ENCODE results near the gene TCTN1.
"Not testable (repeated sequence)": the region's sequence is repeated elsewhere in the genome, so short reads cannot be mapped to it uniquely, and the experiment has no call there.

The TCTN1 gene

DNA sequence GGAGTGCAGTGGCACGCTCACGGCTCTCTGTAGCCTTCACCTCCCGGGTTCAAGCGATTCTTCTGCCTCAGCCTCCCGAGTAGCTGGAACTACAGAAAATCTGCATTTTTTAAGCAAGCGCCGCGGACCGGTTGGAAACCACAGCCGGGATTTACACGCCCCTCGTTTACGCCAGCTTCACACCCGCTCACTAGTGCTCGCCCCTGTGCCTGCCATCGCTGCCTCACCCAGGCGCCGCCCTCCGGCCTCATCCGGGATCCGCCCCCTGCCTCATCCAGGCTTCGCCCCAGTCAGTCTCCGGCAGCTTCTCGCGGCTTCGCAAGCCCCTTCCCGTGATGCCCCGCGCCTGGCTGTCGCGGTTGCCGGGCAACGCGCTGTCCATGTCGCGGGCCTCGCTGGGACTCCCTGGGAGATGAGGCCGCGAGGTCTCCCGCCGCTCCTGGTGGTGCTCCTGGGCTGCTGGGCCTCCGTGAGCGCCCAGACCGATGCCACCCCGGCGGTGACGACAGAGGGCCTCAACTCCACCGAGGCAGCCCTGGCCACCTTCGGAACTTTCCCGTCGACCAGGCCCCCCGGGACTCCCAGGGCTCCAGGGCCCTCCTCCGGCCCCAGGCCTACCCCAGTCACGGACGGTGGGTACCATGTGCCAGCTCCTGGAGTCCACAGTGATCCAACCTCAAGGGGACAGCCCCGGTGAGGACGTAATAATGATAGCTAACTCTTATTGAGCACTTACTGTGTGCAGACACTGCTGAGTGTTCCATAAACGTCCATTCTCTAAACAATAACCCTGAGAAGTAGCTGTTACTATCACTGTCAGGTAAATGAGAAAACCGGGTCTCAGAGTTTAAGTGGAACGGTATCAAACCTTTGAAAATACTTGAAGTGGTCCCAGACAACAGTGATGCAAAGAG lies at the start of gene TCTN1:
Gene TCTN1, plus strand, starts transcription at position 359 of the 914 bp plus-strand sequence. Its CDS starts 54 bp downstream, at position 413.
- DNase-seq (ENCODE audit: extremely low read depth in 1 of 2, low read depth in 1 of 2): peak; percentile 97 to 98

DNA sequence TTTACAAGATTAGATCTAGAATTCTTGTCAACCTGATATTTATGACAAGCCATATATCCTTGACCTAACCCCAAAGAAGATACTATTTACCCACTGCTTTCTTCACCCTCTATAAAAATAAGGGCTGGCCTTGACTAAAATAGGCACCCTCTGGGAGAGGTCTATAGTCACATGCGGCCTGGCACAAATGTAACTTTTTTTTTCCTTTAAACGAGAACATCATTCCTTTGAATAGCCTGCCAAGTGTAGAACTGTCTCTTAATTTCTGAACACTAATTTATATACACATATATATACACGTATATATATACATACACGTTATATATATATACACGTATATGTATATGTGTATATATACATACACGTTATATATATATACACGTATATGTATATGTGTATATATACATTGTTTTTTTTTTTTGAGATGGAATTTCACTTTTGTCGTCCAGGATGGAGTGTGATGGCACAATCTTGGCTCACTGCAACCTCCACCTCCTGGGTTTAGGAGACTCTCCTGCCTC lies 49.4 kb upstream of the TCTN1 start:
- no peak for DNase-seq (ENCODE audit: extremely low read depth in 1 of 2, low read depth in 1 of 2)

DNA sequence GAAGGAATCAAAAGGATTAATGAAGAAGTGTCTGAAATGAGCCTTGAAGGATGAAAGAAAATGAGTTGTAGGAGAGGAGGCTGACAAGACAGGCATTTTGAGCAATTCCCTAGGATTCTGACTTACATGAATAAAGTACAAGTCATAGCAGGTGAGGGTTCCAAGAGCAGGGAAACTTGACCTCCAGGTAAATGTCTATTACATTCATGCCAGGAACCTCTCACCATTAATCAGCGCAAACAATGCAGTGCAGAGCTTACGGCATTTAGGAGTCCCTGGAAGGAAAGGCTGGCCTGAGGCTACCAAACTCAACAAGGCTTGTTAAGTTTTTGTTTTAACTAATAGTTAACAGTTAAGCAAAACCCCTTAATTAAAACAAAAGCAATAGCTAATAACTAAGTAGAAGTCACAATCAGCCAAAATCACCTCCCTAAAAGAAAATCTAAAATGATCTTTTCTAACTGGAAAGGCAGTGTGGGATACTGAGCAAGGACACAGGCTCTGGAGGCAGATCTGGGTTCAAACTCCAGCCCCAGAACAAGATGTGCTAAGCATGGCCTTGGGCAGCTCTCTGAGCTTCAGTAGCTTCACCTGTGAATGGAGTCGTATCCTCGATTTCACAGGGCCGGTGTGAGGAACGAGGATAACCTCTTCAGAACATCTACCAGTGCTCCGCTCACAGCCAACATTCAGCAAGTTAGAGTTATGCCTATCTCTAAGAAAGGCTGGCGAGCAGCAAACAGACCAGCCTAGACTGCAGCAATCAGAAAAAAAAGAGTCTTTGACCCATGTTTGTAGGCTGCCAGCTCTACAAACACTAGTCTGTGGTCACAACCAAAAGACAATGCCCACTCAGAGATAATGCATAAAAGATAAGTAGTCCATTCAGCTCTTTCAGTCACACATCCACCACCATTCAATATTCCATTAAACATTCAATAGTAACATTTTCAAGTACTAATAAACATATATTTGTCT lies 47.7 kb upstream of the TCTN1 start:
- no peak for DNase-seq (ENCODE audit: extremely low read depth in 1 of 2, low read depth in 1 of 2)

DNA sequence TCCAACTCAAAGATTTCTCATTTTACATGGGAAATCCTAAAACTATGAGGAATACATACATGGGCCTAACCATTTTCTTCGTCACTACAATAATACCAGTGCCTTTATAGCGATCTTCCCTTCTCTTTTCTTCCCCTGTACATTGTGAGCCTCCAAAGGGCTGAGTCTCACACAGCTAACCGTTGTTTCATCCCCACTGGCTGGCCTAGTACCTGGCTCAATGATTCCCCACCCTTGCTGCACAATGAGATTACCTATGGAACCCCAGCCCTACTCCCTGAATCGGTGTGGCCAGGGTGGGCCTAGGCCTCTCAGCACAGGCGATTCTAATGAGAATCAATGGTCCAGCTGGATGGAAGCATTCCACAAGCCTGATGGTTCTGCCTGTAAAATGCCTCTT lies 46.9 kb upstream of the TCTN1 start:
- DNase-seq (ENCODE audit: extremely low read depth in 1 of 2, low read depth in 1 of 2): no peak

DNA sequence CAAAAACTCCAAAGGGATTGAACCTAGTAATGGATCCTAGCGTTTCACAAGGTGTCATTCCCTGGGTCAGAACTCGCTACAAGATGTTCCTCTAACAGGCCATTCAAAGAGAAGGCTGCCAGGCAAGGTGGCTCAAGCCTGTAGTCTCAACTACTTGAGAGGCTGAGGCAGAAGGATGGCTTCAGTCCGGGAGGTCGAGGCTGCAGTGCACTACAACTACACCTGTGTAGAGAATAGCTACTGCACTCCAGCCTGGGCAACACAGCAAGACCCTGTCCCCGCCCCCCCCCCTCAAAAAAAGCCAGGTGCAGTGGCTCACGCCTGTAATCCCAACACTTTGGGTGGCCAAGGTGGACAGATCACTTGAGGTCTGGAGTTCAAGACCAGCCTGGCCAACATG lies 45.2 kb upstream of the TCTN1 start:
- DNase-seq (ENCODE audit: extremely low read depth in 1 of 2, low read depth in 1 of 2): no peak

DNA sequence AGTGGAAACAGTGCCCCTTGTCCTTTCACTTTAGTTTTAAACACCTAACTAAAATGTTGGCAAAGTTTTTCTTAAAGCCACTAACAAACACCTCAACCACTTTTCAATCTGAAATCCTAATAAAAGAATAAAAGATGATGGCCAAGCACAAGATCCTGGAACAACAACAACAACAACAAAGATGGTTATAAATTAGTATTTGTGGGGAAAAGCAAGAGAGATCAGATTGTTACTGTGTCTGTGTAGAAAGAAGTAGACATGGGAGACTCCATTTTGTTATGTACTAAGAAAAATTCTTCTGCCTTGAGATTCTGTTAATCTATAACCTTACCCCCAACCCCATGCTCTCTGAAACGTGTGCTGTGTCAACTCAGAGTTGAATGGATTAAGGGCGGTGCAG lies 44.1 kb upstream of the TCTN1 start:
- not testable (repeated sequence) for DNase-seq (ENCODE audit: extremely low read depth in 1 of 2, low read depth in 1 of 2)

DNA sequence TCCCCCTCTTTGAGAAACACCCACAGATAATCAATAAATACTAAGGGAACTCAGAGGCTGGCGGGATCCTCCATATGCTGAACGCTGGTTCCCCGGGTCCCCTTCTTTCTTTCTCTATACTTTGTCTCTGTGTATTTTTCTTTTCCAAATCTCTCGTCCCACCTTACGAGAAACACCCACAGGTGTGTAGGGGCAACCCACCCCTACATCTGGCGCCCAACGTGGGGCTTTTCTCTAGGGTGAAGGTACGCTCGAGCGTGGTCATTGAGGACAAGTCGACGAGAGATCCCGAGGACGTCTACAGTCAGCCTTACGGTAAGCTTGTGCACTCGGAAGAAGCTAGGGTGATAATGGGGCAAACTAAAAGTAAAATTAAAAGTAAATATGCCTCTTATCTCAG lies 43.1 kb upstream of the TCTN1 start:
- DNase-seq (ENCODE audit: extremely low read depth in 1 of 2, low read depth in 1 of 2): not testable (repeated sequence)

DNA sequence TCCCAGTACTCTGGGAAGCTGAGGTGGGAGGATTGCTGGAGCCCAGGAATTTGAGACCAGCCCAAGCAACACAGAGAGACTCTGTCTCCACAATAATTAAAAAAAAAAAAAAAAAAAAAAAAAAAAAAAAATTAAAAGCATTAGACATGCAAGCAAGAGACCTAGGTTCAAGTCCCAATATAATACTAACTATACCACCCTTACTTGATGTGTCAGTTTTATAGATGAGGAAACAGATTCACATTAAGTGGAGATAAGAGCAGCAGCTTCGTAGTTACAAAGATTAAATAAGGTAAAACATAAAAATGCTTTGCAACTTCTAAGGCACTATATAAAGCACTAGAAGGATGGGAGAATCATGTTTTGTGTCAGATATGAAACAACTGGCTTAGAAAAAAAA lies 39.9 kb upstream of the TCTN1 start:
- DNase-seq (ENCODE audit: extremely low read depth in 1 of 2, low read depth in 1 of 2): no peak

DNA sequence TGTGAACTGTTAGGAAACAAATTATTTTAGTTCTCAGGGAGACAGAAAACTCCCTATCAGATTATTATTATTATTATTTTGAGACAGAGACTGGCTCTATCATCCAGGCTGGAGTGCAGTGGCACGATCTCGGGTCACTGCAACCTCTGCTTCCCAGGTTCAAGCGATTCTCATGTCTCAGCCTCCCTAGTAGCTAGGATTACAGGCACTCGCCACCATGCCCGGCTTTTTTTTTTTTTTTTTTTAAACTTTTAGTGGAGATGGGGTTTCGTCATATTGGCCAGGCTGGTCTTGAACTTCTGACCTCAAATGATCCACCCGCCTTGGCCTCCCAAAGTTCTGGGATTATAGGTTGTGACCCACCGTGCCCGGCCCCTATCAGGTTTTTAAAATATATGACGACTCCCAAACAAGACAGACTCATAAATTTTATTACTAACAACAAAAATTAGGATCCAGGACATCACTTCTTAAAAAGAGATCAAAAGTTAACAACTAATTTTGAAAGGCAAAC lies 39.2 kb upstream of the TCTN1 start:
- DNase-seq (ENCODE audit: extremely low read depth in 1 of 2, low read depth in 1 of 2): not testable (repeated sequence)

DNA sequence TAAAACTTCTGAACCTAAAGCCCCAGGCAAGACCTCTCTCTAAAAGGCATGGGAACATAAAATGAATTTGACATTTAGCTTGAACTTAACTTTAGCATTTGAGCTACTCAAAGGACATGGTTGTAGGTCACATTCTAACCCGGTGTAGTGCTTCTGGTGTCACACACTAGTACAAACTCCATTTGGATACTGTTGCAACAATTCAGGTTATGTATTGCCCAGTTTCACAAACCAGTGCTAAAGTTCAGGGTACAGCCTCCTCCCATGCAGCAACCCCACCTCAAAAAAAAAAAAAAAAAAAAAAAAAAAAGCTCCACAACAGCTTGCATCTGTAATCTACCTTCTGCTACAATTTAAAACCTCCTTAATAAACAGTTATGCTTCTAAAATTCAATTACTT lies 38.6 kb upstream of the TCTN1 start:
- DNase-seq (ENCODE audit: extremely low read depth in 1 of 2, low read depth in 1 of 2): no peak

DNA sequence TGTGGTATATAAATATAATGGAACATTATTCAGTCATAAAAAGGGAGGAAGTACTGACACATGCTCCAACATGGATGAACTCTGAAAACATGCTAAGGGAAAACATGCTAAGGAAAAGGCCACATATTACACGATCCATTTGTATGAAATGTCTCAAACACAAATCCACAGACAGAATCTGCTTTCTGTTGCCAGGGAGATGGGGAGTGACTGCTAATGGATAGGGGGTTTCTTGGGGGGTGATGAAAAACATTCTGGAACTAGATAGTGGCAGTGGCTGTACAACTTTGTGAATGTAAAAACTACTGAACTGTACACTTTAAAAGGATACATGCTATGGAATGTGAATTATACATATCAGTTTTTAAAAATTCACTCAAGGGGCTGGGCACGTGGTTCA lies 37.4 kb upstream of the TCTN1 start:
- DNase-seq (ENCODE audit: extremely low read depth in 1 of 2, low read depth in 1 of 2): no peak

DNA sequence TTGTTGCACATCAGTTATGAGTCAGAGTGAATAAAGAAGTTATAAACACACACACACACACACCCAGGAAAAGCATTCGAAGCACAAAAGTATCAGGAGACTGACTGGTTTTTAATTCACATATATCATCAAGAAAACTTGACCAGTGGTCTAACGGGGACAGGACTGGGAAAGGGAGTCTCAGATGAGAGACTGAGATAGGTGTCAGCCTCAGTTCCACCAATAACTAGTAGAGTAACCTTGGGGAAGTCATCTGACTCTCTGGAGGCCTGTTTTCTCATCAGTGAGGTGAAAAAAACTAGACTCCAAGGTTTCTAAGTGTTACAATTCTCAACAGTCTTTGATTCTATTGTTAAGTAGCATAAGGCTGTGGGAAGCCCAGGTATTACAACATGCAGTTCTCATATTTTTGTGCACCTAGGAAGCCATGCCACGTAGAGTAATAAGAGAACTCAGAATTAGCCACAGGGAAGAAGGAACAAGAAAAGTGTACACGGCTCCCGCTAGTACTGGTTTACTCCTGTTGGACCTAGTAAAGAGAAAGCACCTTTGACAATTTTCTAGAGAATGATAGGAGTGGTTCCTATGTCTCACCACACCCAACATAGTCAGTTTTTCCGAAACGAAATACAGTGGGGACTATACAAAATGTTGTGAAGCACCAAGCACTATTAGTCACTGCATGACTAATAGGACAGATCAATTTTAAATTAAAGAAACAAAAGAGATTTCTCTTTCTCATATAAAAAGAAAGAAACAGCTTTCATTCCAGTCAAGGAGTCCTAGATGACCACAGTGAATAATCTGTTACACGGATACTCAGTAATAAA lies 35.9 kb upstream of the TCTN1 start:
- peak in 1 of 2 donors; percentile 27 for DNase-seq (ENCODE audit: extremely low read depth in 1 of 2, low read depth in 1 of 2)

DNA sequence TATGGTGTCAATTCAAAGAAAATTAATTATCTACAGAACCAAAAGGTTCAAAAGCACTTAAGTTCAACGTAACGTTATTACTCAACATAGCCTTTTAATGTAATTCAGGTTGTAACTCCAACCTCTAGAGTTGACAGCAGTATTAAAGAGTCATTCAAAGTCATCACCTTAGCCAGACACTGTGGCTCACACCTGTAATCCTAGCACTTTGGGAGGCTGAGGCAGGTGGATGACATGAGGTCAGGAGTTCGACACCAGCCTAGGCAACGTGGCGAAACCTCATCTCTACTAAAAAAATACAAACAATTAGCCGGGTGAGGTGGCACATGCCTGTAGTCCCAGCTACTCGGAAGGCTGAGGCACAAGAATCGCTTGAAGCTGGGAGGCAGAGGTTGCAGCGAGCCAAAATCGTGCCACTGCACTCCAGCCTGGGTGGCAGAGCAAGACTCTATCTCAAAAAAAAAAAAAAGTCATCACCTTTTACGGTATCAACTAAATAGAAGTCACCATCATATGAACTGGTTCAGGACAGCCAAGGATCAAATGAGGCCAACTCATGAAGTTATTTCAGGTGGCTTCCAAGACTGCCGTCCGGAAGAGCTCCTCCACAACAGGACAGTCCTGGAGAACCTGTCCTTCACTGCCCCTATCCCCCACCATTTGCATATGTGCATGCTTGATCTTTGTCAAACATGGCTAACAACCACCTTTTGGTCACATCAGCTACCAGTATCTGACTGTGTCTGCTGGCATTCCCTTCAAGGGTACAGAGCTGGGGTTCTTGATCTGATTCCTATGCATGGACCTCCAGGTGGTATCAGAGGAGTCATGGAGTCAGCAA lies 35.0 kb upstream of the TCTN1 start:
- DNase-seq (ENCODE audit: extremely low read depth in 1 of 2, low read depth in 1 of 2): no peak

DNA sequence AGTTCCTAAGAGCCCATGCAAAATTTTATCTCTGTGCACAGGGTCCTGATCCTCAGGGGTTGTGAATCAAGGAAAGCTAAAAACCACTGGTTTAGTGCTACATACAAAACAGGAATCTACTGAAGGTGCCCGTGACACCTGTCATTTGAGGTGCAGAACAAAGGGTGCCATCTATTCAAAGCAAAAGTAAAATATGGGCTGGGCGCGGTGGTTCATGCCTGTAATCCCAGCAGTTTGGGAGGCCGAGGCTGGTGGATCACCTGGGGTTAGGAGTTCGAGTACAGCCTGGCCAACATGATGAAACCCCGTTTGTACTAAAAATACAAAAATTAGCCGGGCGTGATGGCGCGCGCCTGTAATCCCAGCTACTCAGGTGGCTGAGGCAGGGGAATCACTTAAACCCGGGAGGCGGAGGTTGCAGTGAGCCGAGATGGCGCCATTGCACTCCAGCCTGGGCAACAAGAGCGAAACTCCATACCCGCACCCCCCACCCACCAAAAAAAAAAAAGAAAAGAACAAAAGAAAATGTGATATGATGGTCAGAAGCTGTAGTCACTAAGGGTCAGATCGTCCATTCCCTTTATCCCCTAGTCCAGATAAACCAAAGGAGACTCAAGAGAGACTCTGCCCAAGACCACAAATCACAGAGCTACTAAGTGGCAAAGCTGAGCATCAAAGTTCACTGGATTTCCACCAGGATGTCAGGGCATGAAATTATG lies 34.2 kb upstream of the TCTN1 start:
- DNase-seq (ENCODE audit: extremely low read depth in 1 of 2, low read depth in 1 of 2): no peak

DNA sequence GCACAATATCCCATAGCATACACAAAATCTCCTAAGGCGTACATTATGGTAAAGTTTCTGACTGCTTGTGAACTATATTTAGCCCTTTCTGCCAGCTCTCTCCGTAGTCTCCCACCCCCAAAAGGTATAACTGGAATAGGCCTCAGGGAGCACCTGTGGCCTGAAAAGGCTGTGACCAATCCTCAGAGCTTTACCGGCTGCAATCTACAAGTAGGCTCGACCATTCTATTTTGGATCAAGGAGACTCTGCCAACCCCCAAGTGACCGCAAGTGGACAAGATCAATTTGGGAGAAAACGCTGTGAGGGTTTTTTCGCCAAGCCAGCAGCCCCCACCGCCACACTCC lies 32.0 kb upstream of the TCTN1 start:
- DNase-seq (ENCODE audit: extremely low read depth in 1 of 2, low read depth in 1 of 2): no peak

DNA sequence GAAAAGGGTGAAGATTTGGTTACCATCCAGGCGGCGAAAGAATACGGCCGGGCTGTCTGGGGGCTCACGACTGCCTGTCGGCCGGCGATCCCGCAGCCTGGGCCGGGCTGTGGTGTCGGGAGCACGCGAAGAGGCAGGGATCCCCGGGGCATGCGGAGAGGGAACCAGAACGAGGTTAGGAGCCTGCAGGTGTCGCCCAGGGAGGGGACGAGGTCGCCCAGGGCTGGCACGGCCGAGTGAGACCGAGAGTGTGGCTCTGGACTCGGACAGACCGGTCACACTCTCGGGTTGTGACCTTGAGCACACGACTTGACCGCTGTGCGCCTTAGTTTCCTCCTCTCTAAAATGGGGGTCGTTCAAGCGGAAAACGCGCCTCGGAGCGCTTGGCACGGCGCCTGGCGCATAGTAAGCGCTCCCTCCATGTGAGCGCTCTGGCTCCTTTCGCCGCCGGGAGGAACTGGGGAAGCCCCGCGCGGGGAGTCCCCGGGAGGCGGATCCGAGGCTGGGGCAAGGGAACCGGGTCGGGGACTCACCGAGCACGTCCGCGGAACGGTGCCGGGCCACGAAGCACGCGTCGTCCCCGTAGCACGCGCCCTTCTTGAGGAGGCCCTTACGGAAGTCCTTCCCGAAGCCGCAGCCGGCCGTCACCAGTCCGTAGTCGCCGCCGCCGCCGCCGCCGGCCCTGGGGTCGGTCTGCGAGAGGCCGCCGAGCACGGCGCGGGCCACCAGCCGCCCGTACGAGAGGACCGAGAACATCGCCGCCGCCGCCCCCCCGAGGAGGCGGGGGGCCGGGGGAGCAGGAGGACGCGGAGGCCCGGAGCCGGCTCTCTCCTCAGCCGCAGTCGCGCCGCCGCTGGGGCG lies 31.4 kb upstream of the TCTN1 start:
- peak; percentile 53 to 55 for DNase-seq (ENCODE audit: extremely low read depth in 1 of 2, low read depth in 1 of 2)

DNA sequence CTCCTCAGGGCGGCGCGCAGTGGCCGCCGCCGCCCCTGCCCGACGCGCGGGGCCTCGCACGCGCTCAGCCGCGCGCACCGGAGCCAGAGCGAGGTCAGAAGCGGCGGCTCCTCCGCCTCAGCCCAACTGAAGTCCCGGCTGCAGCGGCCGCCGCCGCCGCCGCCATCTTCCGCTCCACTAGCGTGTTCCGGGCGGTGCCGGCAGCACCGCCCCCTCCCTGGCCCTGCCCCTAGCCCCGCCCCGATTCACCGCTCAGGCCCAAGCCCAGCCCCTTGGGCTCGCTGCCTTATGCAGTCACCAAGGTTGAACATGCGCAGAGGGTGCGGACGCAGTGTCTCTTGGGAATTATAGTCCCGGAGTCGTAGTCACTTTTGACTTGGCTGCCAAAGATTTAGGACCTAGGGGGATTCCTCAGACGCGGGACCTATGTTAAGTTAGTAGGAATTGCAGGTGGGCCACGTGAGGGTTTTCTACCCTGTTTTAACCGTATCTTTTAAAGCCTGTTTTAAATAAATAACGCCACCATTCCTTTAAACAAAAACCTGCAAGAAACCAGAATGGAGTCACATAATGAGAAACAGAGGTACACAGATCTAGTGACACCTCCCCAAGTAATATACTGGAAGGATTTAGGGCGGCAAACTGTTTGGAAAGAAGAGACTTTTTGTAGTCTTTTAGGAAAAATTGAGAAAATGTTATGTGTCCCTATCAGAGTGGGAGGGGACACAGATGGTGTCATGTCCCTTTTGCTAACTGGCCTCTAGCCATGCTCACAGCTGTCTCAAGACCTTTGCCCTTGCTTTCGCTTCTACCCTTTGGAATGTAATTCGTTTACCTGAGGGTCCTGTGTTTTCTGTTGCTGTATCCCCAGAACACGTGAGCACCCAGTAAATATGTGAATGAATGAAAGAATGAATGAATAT lies 30.5 kb upstream of the TCTN1 start, which contains the start of gene PPTC7:
Gene PPTC7, minus strand, starts transcription at position 182 of the 923 bp plus-strand sequence. CDS start 287 bp downstream, outside the sequence.
- DNase-seq (ENCODE audit: extremely low read depth in 1 of 2, low read depth in 1 of 2): peak; percentile 91 to 96

All from stimulated activated CD8-positive, alpha-beta memory T cell treated with anti-CD3 and anti-CD28 coated beads, Interleukin-7, amount 100 ng/mL, for 48 hours (primary cell).